ENCODE results near the gene BTBD9.

Gene BTBD9

DNA sequence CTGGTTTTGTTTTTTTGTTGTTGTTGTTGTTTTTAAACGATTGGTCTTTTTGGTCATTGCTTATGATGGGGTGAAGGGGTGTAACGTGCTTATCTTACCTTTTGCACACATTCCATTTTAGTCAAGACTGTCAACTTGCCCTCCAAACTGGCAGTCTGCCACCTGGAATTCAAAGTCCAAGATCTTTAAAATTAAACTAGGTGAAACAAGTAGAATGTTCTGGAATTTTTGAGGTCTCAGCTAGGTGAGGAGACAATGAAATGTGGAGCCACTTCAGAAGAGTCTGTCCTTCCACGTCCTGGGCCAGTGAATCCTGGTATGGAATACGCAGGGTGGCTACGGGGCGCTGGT is 475.6 kb downstream of the BTBD9 start:
- TF ChIP-seq, protein P1, sequence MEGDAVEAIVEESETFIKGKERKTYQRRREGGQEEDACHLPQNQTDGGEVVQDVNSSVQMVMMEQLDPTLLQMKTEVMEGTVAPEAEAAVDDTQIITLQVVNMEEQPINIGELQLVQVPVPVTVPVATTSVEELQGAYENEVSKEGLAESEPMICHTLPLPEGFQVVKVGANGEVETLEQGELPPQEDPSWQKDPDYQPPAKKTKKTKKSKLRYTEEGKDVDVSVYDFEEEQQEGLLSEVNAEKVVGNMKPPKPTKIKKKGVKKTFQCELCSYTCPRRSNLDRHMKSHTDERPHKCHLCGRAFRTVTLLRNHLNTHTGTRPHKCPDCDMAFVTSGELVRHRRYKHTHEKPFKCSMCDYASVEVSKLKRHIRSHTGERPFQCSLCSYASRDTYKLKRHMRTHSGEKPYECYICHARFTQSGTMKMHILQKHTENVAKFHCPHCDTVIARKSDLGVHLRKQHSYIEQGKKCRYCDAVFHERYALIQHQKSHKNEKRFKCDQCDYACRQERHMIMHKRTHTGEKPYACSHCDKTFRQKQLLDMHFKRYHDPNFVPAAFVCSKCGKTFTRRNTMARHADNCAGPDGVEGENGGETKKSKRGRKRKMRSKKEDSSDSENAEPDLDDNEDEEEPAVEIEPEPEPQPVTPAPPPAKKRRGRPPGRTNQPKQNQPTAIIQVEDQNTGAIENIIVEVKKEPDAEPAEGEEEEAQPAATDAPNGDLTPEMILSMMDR (IDR thresholded peaks at IDR 0.05): no peak
- no peaks in the 10 kb centered on the region for H3K27me3 ChIP-seq (ENCODE audit: control insufficient read depth, insufficient read depth, low read length)
- H3K9me3 ChIP-seq (ENCODE audit: control insufficient read depth, low read length): no peaks in the 10 kb centered on the region
- H3K27ac ChIP-seq: no peak overlapping the region
- no peaks in the 10 kb centered on the region for H3K36me3 ChIP-seq (ENCODE audit: control insufficient read depth, insufficient read depth, low read length)
- no peaks in the 10 kb centered on the region for H3K79me2 ChIP-seq
- no peak overlapping the region for H3K9ac ChIP-seq
- no peak overlapping the region for H3K4me2 ChIP-seq (ENCODE audit: low read length)
- H2AFZ ChIP-seq: no peak overlapping the region
- H3K4me3 ChIP-seq (ENCODE audit: low read depth, low read length): no peak overlapping the region
- no peaks in the 10 kb centered on the region for H3K4me1 ChIP-seq

DNA sequence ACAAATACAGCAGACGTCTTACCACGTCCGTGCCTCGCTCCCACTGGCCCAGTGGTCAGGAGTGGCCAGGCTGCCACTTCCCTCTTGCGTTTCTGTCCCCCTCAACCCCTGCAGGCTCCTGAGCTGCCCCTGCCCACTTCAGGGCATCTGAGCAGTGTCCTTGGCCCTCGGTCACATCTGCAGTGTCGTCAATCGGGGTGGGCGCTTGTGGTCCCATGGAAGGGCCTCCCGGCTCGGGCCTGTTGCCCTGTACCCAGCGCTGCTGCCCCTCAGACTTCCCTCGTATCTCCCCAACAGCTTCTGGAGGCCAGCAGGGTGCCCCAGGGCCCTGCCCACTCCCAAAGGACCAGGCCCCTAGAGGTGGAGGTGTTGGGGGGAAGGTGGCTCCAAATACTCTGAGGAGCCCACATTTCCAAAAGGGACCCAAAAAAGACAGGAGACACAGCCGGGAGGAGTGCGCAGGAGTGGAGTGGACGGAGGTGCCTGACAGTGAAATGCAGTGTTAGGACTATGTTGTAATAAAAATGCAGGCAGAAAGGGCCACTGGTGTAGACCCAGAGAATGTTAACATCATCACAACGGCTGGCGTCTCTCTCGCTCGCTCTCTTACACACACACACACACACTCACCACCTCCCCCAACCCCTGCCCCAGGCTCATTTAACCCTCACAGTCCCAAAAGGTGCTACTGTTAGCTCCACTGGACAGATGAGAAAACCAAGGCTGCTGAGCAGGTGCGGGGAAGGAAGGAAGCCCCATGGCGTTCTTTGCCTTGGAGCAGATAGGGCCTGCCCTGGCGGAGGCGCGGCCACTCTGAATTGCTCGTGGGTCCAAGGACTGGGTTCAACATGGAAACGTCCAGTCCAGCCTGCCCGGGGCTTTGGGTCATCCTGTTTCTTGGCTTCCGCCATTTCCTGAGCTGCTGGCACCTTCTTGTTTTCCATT is 476.3 kb downstream of the BTBD9 start:
- TF ChIP-seq, protein P1 (IDR thresholded peaks at IDR 0.05): no peak
- H3K27me3 ChIP-seq (ENCODE audit: control insufficient read depth, insufficient read depth, low read length): no peaks in the 10 kb centered on the region
- H3K4me1 ChIP-seq: no peaks in the 10 kb centered on the region
- H3K9ac ChIP-seq: no peak overlapping the region
- H3K36me3 ChIP-seq (ENCODE audit: control insufficient read depth, insufficient read depth, low read length): no peaks in the 10 kb centered on the region
- no peak overlapping the region for H3K4me3 ChIP-seq (ENCODE audit: low read depth, low read length)
- H3K4me2 ChIP-seq (ENCODE audit: low read length): no peak overlapping the region
- H3K79me2 ChIP-seq: no peaks in the 10 kb centered on the region
- no peaks in the 10 kb centered on the region for H3K9me3 ChIP-seq (ENCODE audit: control insufficient read depth, low read length)
- H3K27ac ChIP-seq: no peak overlapping the region
- no peak overlapping the region for H2AFZ ChIP-seq

DNA sequence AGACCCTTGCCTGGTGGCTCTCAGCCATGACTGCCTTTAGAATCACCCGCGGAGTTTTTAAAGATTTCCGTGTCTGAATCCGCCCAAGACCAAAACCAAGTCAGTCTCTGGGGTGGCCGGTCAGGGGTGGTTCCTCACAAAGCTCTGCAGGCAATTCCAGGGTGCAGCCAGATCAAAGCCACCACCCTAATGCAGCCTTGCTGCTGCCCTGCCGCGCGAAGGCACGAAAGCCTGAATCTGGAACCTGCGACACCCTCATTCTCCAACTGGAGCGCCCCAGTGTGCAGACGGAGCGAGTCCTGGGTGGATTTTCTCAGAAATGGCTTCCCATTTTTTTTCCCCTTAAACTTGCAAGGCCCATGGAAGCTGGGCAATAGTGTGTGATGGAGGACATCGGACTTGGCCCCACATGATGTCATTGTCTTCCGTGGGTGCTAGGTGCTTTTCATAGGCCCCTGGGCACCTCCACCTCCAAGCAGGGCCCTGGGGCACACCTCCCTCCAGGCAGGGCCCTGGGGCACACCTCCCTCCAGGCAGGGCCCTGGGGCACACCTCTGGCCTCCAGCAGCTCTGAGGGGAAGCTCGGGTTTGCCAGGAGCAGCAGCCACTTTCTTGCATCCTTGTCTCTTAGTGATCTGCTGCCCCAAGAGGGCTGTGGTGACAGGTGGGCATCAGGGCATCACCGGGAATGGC is 477.1 kb downstream of the BTBD9 start:
- TF ChIP-seq, protein P1 (IDR thresholded peaks at IDR 0.05): no peak
- Histone ChIP-seq H3K4me1 (no peaks in the 10 kb centered on the region), H3K79me2 (no peaks in the 10 kb centered on the region), H3K9ac (no peak overlapping the region), H3K9me3 (ENCODE audit: control insufficient read depth, low read length) (no peaks in the 10 kb centered on the region), H2AFZ (no peak overlapping the region), H3K36me3 (ENCODE audit: control insufficient read depth, insufficient read depth, low read length) (no peaks in the 10 kb centered on the region), H3K4me2 (ENCODE audit: low read length) (no peak overlapping the region), H3K27me3 (ENCODE audit: control insufficient read depth, insufficient read depth, low read length) (no peaks in the 10 kb centered on the region), H3K4me3 (ENCODE audit: low read depth, low read length) (no peak overlapping the region), H3K27ac (no peak overlapping the region)

DNA sequence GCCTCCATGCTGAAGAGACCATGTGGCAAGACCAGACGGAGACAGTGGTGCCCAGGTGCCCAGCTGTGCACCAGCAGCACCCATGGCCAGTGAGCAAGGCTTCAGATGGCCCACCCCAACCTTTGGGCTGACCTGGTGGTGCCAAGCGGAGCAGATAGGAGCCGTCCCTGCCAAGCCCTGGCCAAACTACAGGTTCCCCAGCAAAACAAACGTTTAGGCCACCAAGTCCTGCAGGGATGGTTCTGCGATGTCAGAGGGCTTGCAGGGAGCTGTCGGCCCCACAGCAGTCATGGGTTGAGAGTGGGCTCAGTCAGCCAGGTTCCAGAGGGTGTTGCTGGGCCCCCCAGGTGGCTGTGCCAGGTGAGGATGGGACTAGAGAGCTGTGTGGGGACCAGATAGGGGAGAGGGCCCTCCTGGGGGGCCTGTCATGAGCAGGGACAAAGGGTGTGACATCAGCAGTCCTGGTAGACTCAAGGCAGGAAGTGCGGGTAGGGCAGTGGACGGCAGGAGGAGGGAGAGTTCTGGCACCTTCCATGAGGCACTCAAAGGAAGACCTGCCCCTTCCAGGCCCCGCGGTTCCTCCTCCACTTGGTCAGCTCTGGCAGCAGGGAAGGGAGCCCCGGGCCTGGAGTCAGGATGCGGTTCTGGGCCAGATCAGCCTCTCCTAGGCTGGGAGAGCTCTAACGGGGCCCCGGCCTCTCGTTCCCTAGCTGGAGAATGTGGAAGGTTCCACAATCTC is 477.8 kb downstream of the BTBD9 start:
- no peaks in the 10 kb centered on the region for H3K4me1 ChIP-seq
- H3K4me3 ChIP-seq (ENCODE audit: low read depth, low read length): no peak overlapping the region
- H3K4me2 ChIP-seq (ENCODE audit: low read length): no peak overlapping the region
- no peaks in the 10 kb centered on the region for H3K27me3 ChIP-seq (ENCODE audit: control insufficient read depth, insufficient read depth, low read length)
- no peak overlapping the region for H3K9ac ChIP-seq
- TF ChIP-seq, protein P1 (IDR thresholded peaks at IDR 0.05): no peak
- H3K27ac ChIP-seq: no peak overlapping the region
- no peaks in the 10 kb centered on the region for H3K79me2 ChIP-seq
- no peaks in the 10 kb centered on the region for H3K36me3 ChIP-seq (ENCODE audit: control insufficient read depth, insufficient read depth, low read length)
- H2AFZ ChIP-seq: no peak overlapping the region
- no peaks in the 10 kb centered on the region for H3K9me3 ChIP-seq (ENCODE audit: control insufficient read depth, low read length)

All from parathyroid adenoma (tissue), 2 donors.